Activated naive CD4-positive, alpha-beta T cell treated with anti-CD3 and anti-CD28 coated beads for 36 hours (primary cell): Measurements from ENCODE around the gene FAM234A. TPM values are rescaled to one million over a fixed set of nuclear protein-coding genes. Genes with fewer than 3 reads are reported as not detected.
"Not testable (repeated sequence)": the region's sequence is repeated elsewhere in the genome, so short reads cannot be mapped to it uniquely, and the experiment has no call there.

ENCODE experiments used
- CTCF ChIA-PET: fragments of 350-600 bp; sonication (Branson Sonifier 250); formaldehyde crosslinking; loops from one replicate; lab custom pipeline; 2021; ENCODE audit warnings: antibody characterized with exemption; lab: Charles Lee
- DNase-seq: peaks from one replicate; pipeline ENCODE4 v3.0.0-alpha.2; 2020
- H3K27ac Mint-ChIP-seq: one replicate; pipeline ENCODE4 v1.8.0; 2021; ENCODE audit warnings: mild to moderate bottlenecking, mixed read lengths
- H3K27me3 Mint-ChIP-seq: one replicate; pipeline ENCODE4 v1.8.0; 2021; ENCODE audit warnings: low read depth, mixed read lengths
- H3K36me3 Mint-ChIP-seq: one replicate; pipeline ENCODE4 v1.8.0; 2021; ENCODE audit warnings: low read depth, mixed read lengths
- H3K4me1 Mint-ChIP-seq: one replicate; pipeline ENCODE4 v1.8.0; 2021; ENCODE audit warnings: low read depth, mixed read lengths
- H3K4me3 Mint-ChIP-seq: one replicate; pipeline ENCODE4 v1.8.0; 2021; ENCODE audit warnings: mild to moderate bottlenecking, moderate library complexity, mixed read lengths
- H3K9me3 Mint-ChIP-seq: one replicate; pipeline ENCODE4 v1.8.0; 2021; ENCODE audit warnings: mixed read lengths
- intact Hi-C: fragments of 100-400 bp; cut with micrococcal nuclease; formaldehyde crosslinking; loops from one replicate; pipeline ENCODE4 v1.15.1; 2023
- total RNA-seq, 2 experiments: library from RNA; stranded (reverse); gene quantifications; one replicate each; pipeline ENCODE4 v1.2.3, GENCODE V29; 2021

FAM234A gene
- total RNA-seq, 2 experiments from 2014 or later: 25.9 to 27.4 TPM

- no peak for DNase-seq
- Mint-ChIP-seq H3K36me3 (peaks cover 5% of the 10 kb centered on the region), H3K27me3 (no peaks in the 10 kb centered on the region), H3K9me3 (no peaks in the 10 kb centered on the region), H3K4me1 (peaks cover 4% of the 10 kb centered on the region), H3K4me3 (no peak overlapping the region), H3K27ac (no peak overlapping the region)
- CTCF ChIA-PET: no interaction called here
- intact Hi-C loops: no loop called here
Measured at GRCh38 chr16:259814-260253, 25.2 kb downstream of the FAM234A start.

GRCh38 chr16:260326-260725 lies 25.7 kb downstream of the FAM234A start:
- Mint-ChIP-seq H3K27ac (no peak overlapping the region), H3K27me3 (no peaks in the 10 kb centered on the region), H3K4me1 (peaks cover 3% of the 10 kb centered on the region), H3K36me3 (peaks cover 4% of the 10 kb centered on the region), H3K9me3 (no peaks in the 10 kb centered on the region), H3K4me3 (no peak overlapping the region)
- no peak for DNase-seq
- intact Hi-C loops: no loop called here
- CTCF ChIA-PET: no interaction called here

GRCh38 chr16:261031-261691 lies 26.5 kb downstream of the FAM234A start:
- no peaks in the 10 kb centered on the region for H3K9me3 Mint-ChIP-seq
- H3K27ac Mint-ChIP-seq: no peak overlapping the region
- no peaks in the 10 kb centered on the region for H3K4me1 Mint-ChIP-seq
- DNase-seq: no peak
- H3K27me3 Mint-ChIP-seq: no peaks in the 10 kb centered on the region
- intact Hi-C loops: no loop called here
- H3K36me3 Mint-ChIP-seq: peaks cover 4% of the 10 kb centered on the region
- CTCF ChIA-PET: no interaction called here
- H3K4me3 Mint-ChIP-seq: no peak overlapping the region

- DNase-seq: no peak
- no peak overlapping the region for H3K4me3 Mint-ChIP-seq
- no peaks in the 10 kb centered on the region for H3K9me3 Mint-ChIP-seq
- no peak overlapping the region for H3K27ac Mint-ChIP-seq
- intact Hi-C loops: no loop called here
- H3K27me3 Mint-ChIP-seq: no peaks in the 10 kb centered on the region
- peaks cover 4% of the 10 kb centered on the region for H3K36me3 Mint-ChIP-seq
- no peaks in the 10 kb centered on the region for H3K4me1 Mint-ChIP-seq
- CTCF ChIA-PET: no interaction called here
Measured at GRCh38 chr16:262121-262745, 27.6 kb downstream of the FAM234A start.

GRCh38 chr16:263182-263774 lies 28.7 kb downstream of the FAM234A start:
- peaks cover 3% of the 10 kb centered on the region for H3K36me3 Mint-ChIP-seq
- H3K27ac Mint-ChIP-seq: no peak overlapping the region
- no peaks in the 10 kb centered on the region for H3K4me1 Mint-ChIP-seq
- no peaks in the 10 kb centered on the region for H3K27me3 Mint-ChIP-seq
- no peak for DNase-seq
- intact Hi-C loops: no loop called here
- H3K9me3 Mint-ChIP-seq: no peaks in the 10 kb centered on the region
- H3K4me3 Mint-ChIP-seq: no peak overlapping the region
- CTCF ChIA-PET: interaction anchor here (0.6 kb wide), 1 partner anchor 16 kb away, joined by 4 read pairs; no protein-coding TSS in a partner anchor

- CTCF ChIA-PET: interaction anchor here (0.6 kb wide), 1 partner anchor 15 kb away, joined by 4 read pairs; no protein-coding TSS in a partner anchor
- no peaks in the 10 kb centered on the region for H3K9me3 Mint-ChIP-seq
Measured at GRCh38 chr16:263944-264343, 29.3 kb downstream of the FAM234A start.

GRCh38 chr16:264440-264951 lies 29.9 kb downstream of the FAM234A start:
- intact Hi-C loops: no loop called here
- CTCF ChIA-PET: no interaction called here
- Mint-ChIP-seq H3K4me1 (no peaks in the 10 kb centered on the region), H3K27me3 (no peaks in the 10 kb centered on the region), H3K9me3 (no peaks in the 10 kb centered on the region), H3K27ac (no peak overlapping the region), H3K36me3 (peaks cover 3% of the 10 kb centered on the region), H3K4me3 (no peak overlapping the region)
- no peak for DNase-seq

More at GRCh38 chr16:263944-264343, 29.3 kb downstream of the FAM234A start:
- intact Hi-C loops: no loop called here
- no peaks in the 10 kb centered on the region for H3K4me1 Mint-ChIP-seq
- DNase-seq: no peak
- no peak overlapping the region for H3K4me3 Mint-ChIP-seq
- no peaks in the 10 kb centered on the region for H3K27me3 Mint-ChIP-seq
- peaks cover 3% of the 10 kb centered on the region for H3K36me3 Mint-ChIP-seq
- no peak overlapping the region for H3K27ac Mint-ChIP-seq

- Mint-ChIP-seq H3K27ac (no peak overlapping the region), H3K27me3 (no peaks in the 10 kb centered on the region), H3K9me3 (no peaks in the 10 kb centered on the region), H3K4me3 (no peak overlapping the region), H3K36me3 (peaks cover 3% of the 10 kb centered on the region), H3K4me1 (no peaks in the 10 kb centered on the region)
- CTCF ChIA-PET: no interaction called here
- intact Hi-C loops: no loop called here
- DNase-seq: no peak
Measured at GRCh38 chr16:265002-265529, 30.4 kb downstream of the FAM234A start.

- Mint-ChIP-seq H3K36me3 (peaks cover 2% of the 10 kb centered on the region), H3K4me3 (no peak overlapping the region), H3K4me1 (no peaks in the 10 kb centered on the region), H3K9me3 (no peaks in the 10 kb centered on the region), H3K27me3 (no peaks in the 10 kb centered on the region), H3K27ac (no peak overlapping the region)
- DNase-seq: no peak
- intact Hi-C loops: no loop called here
- CTCF ChIA-PET: no interaction called here
Measured at GRCh38 chr16:265711-266110, 31.1 kb downstream of the FAM234A start.

GRCh38 chr16:266258-267164 lies 31.9 kb downstream of the FAM234A start:
- Mint-ChIP-seq H3K4me3 (no peak overlapping the region), H3K9me3 (no peaks in the 10 kb centered on the region), H3K27ac (no peak overlapping the region), H3K36me3 (peaks cover 2% of the 10 kb centered on the region), H3K4me1 (no peaks in the 10 kb centered on the region), H3K27me3 (no peaks in the 10 kb centered on the region)
- intact Hi-C loops: no loop called here
- CTCF ChIA-PET: no interaction called here
- DNase-seq: no peak

- H3K27ac Mint-ChIP-seq, H3K9me3 Mint-ChIP-seq, H3K4me1 Mint-ChIP-seq, CTCF ChIA-PET, H3K27me3 Mint-ChIP-seq, DNase-seq, H3K4me3 Mint-ChIP-seq, intact Hi-C loops, H3K36me3 Mint-ChIP-seq: not testable (repeated sequence)
Measured at GRCh38 chr16:267562-267961, 32.9 kb downstream of the FAM234A start.
